Left ventricle myocardium inferior (tissue), 1 donor: ENCODE data around the gene AGPAT2. TPM values are rescaled to one million over a fixed set of nuclear protein-coding genes. Genes with fewer than 3 reads are reported as not detected.
A peak's percentile ranks its signal among the peaks of the same experiment; 100 is the strongest.

Experiments
- DNase-seq: peaks from one replicate; pipeline ENCODE4 v3.0.0-alpha.2; 2020
- H3K27ac ChIP-seq: fragments of 200-600 bp; replicated peaks from 2 replicates; pipeline ENCODE4 v1.8.0; 2021
- H3K27me3 ChIP-seq: fragments of 200-600 bp; 2 replicates; pipeline ENCODE4 v1.8.0; 2021; ENCODE audit warnings: low read depth
- H3K36me3 ChIP-seq: fragments of 200-600 bp; 2 replicates; pipeline ENCODE4 v1.8.0; 2021
- H3K4me1 ChIP-seq: fragments of 200-600 bp; 2 replicates; pipeline ENCODE4 v1.8.0; 2021
- H3K4me3 ChIP-seq: fragments of 200-600 bp; 2 replicates; pipeline ENCODE4 v1.8.0; 2021; ENCODE audit warnings: mild to moderate bottlenecking, moderate library complexity
- H3K9me3 ChIP-seq: fragments of 200-600 bp; replicated peaks from 2 replicates; pipeline ENCODE4 v1.8.0; 2021
- CTCF ChIP-seq: fragments of 200-600 bp; IDR thresholded peaks from 2 replicates; pipeline ENCODE4 v1.8.0; 2021; ENCODE audit warnings: antibody characterized with exemption, mild to moderate bottlenecking, borderline replicate concordance
- intact Hi-C: fragments of 100-400 bp; cut with micrococcal nuclease; formaldehyde crosslinking; loops from one replicate; pipeline ENCODE4 v1.11.0; 2022
- total RNA-seq: library from RNA; stranded (reverse); fragmentation: NEBNext Ultra II Directional; extraction: Animal tissue kit (Norgen Biotek cat#: 25700); gene quantifications from one replicate; pipeline ENCODE4 v1.2.1, GENCODE V29; 2021
- donor health status: DM: no; HTN: yes; CAD: no; lungs with severe emphysema.

The AGPAT2 gene
- total RNA-seq, 1 donor from 2014 or later: 48.8 TPM

GRCh38 chr9:136723362-136723976 is 36.2 kb upstream of the AGPAT2 start:
- no peak for DNase-seq
- H3K27ac ChIP-seq: no peak overlapping the region
- no peak overlapping the region for H3K4me3 ChIP-seq
- no peaks in the 10 kb centered on the region for H3K27me3 ChIP-seq
- H3K4me1 ChIP-seq: peaks cover 98% of the 10 kb centered on the region
- peaks cover 54% of the 10 kb centered on the region for H3K36me3 ChIP-seq
- no peak for TF ChIP-seq CTCF
- no peaks in the 10 kb centered on the region for H3K9me3 ChIP-seq
- intact Hi-C loops: no loop called here

- H3K27ac ChIP-seq: peak overlapping the region; percentile 78
- intact Hi-C loops: no loop called here
These were observed 35.7 kb upstream of the AGPAT2 start for GRCh38 chr9:136722969-136723356.

GRCh38 chr9:136722093-136722968 is 35.1 kb upstream of the AGPAT2 start:
- no peak for TF ChIP-seq CTCF
- H3K9me3 ChIP-seq: no peaks in the 10 kb centered on the region
- intact Hi-C loops: no loop called here
- peaks cover 54% of the 10 kb centered on the region for H3K36me3 ChIP-seq
- H3K4me1 ChIP-seq: peaks cover 88% of the 10 kb centered on the region
- no peaks in the 10 kb centered on the region for H3K27me3 ChIP-seq
- DNase-seq: no peak
- peak overlapping the region; percentile 78 for H3K27ac ChIP-seq
- peak overlapping the region; percentile 40 for H3K4me3 ChIP-seq

More at GRCh38 chr9:136722969-136723356, 35.7 kb upstream of the AGPAT2 start:
- H3K36me3 ChIP-seq: peaks cover 54% of the 10 kb centered on the region
- H3K4me1 ChIP-seq: peaks cover 95% of the 10 kb centered on the region
- no peak for DNase-seq
- H3K9me3 ChIP-seq: no peaks in the 10 kb centered on the region
- TF ChIP-seq CTCF: no peak
- H3K27me3 ChIP-seq: no peaks in the 10 kb centered on the region
- no peak overlapping the region for H3K4me3 ChIP-seq

- DNase-seq: no peak
- peaks cover 81% of the 10 kb centered on the region for H3K4me1 ChIP-seq
These were observed 34.3 kb upstream of the AGPAT2 start for GRCh38 chr9:136721339-136722092.

More at GRCh38 chr9:136721339-136722092, 34.3 kb upstream of the AGPAT2 start:
- intact Hi-C loops: no loop called here
- TF ChIP-seq CTCF: no peak
- peaks cover 50% of the 10 kb centered on the region for H3K36me3 ChIP-seq
- H3K9me3 ChIP-seq: no peaks in the 10 kb centered on the region
- peak overlapping the region; percentile 40 for H3K4me3 ChIP-seq
- H3K27me3 ChIP-seq: no peaks in the 10 kb centered on the region
- peak overlapping the region; percentile 78 for H3K27ac ChIP-seq
